Measurements from ENCODE around the gene SLC35B3.

DNA sequence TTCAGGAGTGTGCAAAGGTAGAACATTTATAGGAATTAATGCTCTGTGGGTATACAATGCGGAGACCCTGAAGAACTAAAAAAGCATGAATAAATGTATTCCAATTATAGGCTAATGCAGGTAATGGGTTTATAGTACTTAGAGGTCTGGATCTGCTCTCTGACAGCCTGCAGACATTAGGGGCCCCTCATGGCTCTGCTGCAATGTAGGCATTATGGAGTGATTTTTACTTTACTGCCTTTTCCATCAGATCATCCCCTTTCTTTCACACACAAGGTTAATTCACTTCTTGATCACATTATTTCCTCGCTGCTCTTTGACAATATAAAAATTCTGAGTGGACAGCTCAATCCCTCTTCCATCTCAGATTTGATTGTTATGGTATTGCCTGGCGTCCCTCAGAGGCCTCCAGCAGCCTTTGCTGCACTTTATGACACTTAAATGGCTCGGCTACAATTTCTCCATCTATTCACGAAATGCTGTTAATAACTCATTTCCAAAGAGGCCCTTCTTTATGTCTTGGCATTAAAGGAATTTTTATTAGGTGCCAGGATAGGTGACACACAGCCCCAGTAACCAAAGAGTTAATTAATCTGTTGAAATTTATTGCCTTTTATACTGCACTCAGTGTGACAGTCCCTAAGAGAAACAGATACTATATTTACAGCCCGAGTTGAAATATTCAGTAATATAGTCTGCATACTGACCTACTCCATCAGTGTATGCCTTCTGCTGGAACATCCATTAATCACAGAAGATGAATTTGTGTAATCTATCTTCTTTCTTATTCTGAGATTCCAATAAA is 33.4 kb upstream of the SLC35B3 start:
- TF ChIP-seq, protein P1, sequence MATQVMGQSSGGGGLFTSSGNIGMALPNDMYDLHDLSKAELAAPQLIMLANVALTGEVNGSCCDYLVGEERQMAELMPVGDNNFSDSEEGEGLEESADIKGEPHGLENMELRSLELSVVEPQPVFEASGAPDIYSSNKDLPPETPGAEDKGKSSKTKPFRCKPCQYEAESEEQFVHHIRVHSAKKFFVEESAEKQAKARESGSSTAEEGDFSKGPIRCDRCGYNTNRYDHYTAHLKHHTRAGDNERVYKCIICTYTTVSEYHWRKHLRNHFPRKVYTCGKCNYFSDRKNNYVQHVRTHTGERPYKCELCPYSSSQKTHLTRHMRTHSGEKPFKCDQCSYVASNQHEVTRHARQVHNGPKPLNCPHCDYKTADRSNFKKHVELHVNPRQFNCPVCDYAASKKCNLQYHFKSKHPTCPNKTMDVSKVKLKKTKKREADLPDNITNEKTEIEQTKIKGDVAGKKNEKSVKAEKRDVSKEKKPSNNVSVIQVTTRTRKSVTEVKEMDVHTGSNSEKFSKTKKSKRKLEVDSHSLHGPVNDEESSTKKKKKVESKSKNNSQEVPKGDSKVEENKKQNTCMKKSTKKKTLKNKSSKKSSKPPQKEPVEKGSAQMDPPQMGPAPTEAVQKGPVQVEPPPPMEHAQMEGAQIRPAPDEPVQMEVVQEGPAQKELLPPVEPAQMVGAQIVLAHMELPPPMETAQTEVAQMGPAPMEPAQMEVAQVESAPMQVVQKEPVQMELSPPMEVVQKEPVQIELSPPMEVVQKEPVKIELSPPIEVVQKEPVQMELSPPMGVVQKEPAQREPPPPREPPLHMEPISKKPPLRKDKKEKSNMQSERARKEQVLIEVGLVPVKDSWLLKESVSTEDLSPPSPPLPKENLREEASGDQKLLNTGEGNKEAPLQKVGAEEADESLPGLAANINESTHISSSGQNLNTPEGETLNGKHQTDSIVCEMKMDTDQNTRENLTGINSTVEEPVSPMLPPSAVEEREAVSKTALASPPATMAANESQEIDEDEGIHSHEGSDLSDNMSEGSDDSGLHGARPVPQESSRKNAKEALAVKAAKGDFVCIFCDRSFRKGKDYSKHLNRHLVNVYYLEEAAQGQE (IDR thresholded peaks at IDR 0.05; ENCODE audit: low read depth) = no peak
- TF ChIP-seq, protein P2, sequence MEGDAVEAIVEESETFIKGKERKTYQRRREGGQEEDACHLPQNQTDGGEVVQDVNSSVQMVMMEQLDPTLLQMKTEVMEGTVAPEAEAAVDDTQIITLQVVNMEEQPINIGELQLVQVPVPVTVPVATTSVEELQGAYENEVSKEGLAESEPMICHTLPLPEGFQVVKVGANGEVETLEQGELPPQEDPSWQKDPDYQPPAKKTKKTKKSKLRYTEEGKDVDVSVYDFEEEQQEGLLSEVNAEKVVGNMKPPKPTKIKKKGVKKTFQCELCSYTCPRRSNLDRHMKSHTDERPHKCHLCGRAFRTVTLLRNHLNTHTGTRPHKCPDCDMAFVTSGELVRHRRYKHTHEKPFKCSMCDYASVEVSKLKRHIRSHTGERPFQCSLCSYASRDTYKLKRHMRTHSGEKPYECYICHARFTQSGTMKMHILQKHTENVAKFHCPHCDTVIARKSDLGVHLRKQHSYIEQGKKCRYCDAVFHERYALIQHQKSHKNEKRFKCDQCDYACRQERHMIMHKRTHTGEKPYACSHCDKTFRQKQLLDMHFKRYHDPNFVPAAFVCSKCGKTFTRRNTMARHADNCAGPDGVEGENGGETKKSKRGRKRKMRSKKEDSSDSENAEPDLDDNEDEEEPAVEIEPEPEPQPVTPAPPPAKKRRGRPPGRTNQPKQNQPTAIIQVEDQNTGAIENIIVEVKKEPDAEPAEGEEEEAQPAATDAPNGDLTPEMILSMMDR (IDR thresholded peaks at IDR 0.05 in 2 of 3, conservative IDR thresholded peaks at IDR 0.05 in 1 of 3; ENCODE audit: borderline replicate concordance in 1 of 3, insufficient read depth in 1 of 3, low read depth in 2 of 3, low read length in 2 of 3) = no peak
- TF ChIP-seq CBX3 (IDR thresholded peaks at IDR 0.05; ENCODE audit: low read depth) (no peak), SIN3A (IDR thresholded peaks at IDR 0.05; ENCODE audit: low read depth) (no peak), POLR2A (IDR thresholded peaks at IDR 0.05; ENCODE audit: borderline replicate concordance, extremely low read depth, insufficient read depth, insufficient read length) (no peak), ELF1 (IDR thresholded peaks at IDR 0.05; ENCODE audit: borderline replicate concordance, low read depth) (no peak), TCF7L2 (IDR thresholded peaks at IDR 0.05; ENCODE audit: borderline replicate concordance, extremely low read depth, insufficient read depth, insufficient read length) (no peak), ZNF274 (IDR thresholded peaks at IDR 0.05; ENCODE audit: low read depth, low read length) (no peak)
